Tibial nerve (tissue), 4 donors: Measurements from ENCODE around the gene LZTFL1. TPM values are rescaled to one million over a fixed set of nuclear protein-coding genes. Genes with fewer than 3 reads are reported as not detected.

Experiments used
- DNase-seq, 2 donors: peaks; one replicate each; pipeline ENCODE4 v3.0.0-alpha.2; 2019; ENCODE audit warnings: low spot score in 2 of 2
- H3K27ac ChIP-seq, 4 donors: fragments of 200-600 bp; sonication (generic) in 3 of 4; one replicate each; pipeline ENCODE4 v1.5.1; 2017 to 2019; ENCODE audit warnings: mild to moderate bottlenecking in 1 of 4
- H3K27me3 ChIP-seq, 2 donors: fragments of 200-600 bp; sonication (generic) in 1 of 2; one replicate each; pipeline versions ENCODE4 v1.5.1 to v1.6.0; 2017 to 2019
- H3K36me3 ChIP-seq, 3 donors: fragments of 200-600 bp; sonication (generic); one replicate each; pipeline ENCODE4 v1.5.1; 2018 to 2019
- H3K4me1 ChIP-seq, 4 donors: fragments of 200-600 bp; sonication (generic) in 3 of 4; one replicate each; pipeline ENCODE4 v1.5.1; 2017 to 2019
- H3K4me3 ChIP-seq, 4 donors: fragments of 200-600 bp; sonication (generic) in 3 of 4; one replicate each; pipeline ENCODE4 v1.5.1; 2017 to 2019; ENCODE audit warnings: mild to moderate bottlenecking in 1 of 4, moderate library complexity in 1 of 4
- H3K9me3 ChIP-seq, 4 donors: fragments of 200-600 bp; sonication (generic) in 3 of 4; one replicate each; pipeline ENCODE4 v1.5.1; 2017 to 2019
- CTCF ChIP-seq, 5 experiments: fragments of 200-600 bp in 3 of 5; fragments of 450-650 bp in 2 of 5; sonication (generic) in 3 of 5; IDR thresholded peaks; one replicate each; pipeline ENCODE4 v1.5.1; 2016 to 2019; ENCODE audit warnings: antibody characterized with exemption in 5 of 5, mild to moderate bottlenecking in 3 of 5, moderate library complexity in 2 of 5
- EP300 ChIP-seq, 2 donors: sonication (generic); formaldehyde crosslinking; IDR thresholded peaks; one replicate each; pipeline ENCODE4 v1.6.1; 2017; ENCODE audit warnings: antibody characterized with exemption in 2 of 2, mild to moderate bottlenecking in 1 of 2
- POLR2A ChIP-seq, 2 donors: fragments of 450-650 bp; IDR thresholded peaks; one replicate each; pipeline ENCODE4 v1.6.1; 2017; ENCODE audit warnings: antibody characterized with exemption in 2 of 2, mild to moderate bottlenecking in 2 of 2, moderate library complexity in 2 of 2
- WGBS, 2 donors: methylation state at CpG; one replicate each; pipeline ENCODE4 v1.1.5; 2018; 5-methylcytosine and 5-hydroxymethylcytosine counted together
- total RNA-seq, 4 donors: library from RNA; depleted of rRNA; stranded (reverse); fragments of >200 nt; gene quantifications; one replicate each; pipeline ENCODE4 v1.1.0, GENCODE V29; 2016

The LZTFL1 gene
- total RNA-seq, 4 donors from 2014 or later: 12.6 to 32.2 (median 21.3) TPM

GRCh38 chr3:45776611-45777010 lies 65.3 kb downstream of the LZTFL1 start:
- Histone ChIP-seq H3K4me3 (no peak overlapping the region), H3K9me3 (no peaks in the 10 kb centered on the region), H3K27ac (no peak overlapping the region), H3K27me3 (no peaks in the 10 kb centered on the region), H3K36me3 (no peaks in the 10 kb centered on the region), H3K4me1 (no peaks in the 10 kb centered on the region)
- DNase-seq: no peak
- 65 to 73% methylated on average over 8 of the region's 8 CpGs for WGBS, 2 donors
- TF ChIP-seq EP300 (IDR thresholded peaks at IDR 0.05) (no peak), CTCF (IDR thresholded peaks at IDR 0.05) (no peak), POLR2A (IDR thresholded peaks at IDR 0.05) (no peak)

DNA sequence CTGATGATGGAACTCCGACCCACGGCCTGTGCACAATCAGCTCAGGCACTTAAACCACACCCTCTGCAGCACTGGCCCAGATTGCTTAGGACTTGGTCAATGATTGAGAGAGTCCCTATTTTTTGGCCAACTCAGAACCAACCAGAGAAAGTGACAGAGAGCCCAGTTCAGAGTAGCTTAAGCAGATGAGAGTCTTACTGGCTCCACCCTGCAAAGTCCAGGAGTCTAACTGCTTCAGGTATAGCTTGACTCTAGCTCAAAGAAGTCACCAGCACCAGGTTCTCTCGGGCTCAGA lies 65.7 kb downstream of the LZTFL1 start:
- WGBS, 2 donors: 63 to 100% methylated on average over 1 to 3 of the region's 3 CpGs
- Histone ChIP-seq H3K27me3 (no peaks in the 10 kb centered on the region), H3K4me3 (no peak overlapping the region), H3K9me3 (no peaks in the 10 kb centered on the region), H3K36me3 (no peaks in the 10 kb centered on the region), H3K27ac (no peak overlapping the region), H3K4me1 (no peaks in the 10 kb centered on the region)
- DNase-seq: no peak
- TF ChIP-seq POLR2A (IDR thresholded peaks at IDR 0.05) (no peak), CTCF (IDR thresholded peaks at IDR 0.05) (no peak), EP300 (IDR thresholded peaks at IDR 0.05) (no peak)

DNA sequence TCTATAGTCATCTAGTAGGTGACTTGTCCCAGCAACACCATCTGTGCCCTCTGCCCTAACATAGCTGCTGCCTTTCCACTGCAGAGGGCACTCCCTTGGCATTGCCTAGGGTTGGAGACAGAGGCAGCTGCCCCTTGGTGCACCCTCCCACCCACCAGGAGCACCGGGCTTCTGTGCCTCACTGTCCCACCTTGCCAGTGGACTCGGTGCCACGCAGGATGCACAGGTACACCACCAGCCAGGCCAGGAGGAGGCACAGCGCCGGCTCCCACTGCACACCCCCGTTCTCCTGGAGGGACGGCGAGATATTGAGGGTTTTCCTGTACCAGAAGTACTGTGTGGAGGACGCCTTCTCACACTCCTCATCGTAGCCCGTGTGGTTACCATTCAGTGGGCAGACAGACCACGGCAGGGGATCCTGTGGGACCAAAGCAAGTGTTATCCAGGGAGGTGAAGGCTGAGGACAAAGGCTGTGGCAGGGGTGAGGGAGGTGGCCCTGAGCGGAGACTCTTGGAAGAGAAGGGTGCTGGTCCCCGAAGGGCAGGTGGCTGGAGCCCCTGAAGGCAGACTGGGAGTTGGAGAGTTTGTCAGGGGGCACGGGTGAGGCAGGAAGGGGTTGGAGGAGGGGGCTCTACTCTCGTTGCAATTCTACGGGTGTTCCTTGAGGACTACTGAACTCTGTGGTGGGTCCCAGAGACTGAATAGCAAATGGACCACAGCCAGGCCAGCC lies 66.2 kb downstream of the LZTFL1 start:
- WGBS, 2 donors: 78 to 89% methylated on average over 15 to 17 of the region's 17 CpGs

DNA sequence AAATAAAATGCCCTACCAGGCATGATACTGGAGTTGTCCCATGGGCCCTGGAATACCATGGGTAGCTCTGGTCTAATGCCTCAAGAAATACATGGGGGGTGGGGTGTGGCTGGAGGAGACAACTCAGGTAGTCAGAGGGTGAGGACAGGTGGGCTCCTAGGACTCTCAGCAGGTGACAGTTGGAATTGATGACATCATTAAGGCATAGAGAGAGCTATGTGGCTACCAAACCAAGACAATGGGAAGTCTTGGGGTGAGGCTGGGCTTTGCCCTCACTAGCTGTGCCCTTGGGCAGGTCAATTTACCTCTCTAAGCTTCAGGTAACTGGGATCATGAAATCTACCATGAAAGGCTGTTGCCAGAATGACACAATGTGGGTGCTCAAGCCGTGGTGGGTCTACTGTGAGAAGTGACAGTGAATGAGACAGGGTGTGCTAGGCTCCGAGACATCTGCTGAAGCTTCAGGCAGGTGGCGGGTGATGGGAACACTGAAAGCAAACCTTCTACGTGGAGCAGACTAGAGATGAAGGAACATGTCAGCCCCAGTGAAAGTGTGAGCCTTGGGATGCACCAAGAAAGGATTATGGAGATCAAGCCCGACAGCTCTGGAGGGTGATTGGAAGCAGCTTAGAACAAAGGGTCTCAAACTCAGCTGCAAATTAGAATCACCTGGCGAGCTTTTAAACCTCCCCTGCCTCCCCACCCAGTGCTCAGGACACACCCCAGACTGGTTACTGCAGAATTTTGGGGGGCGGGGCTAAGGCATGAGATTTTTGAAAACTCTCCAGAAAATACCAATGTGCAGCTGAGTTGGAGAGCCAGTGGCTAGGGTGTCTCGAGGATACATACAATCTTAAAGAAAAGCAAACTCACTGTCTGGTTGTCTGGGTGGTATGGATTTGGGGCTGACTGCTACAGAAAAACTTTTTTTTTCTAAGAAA lies 67.1 kb downstream of the LZTFL1 start:
- TF ChIP-seq EP300 (IDR thresholded peaks at IDR 0.05): no peak
- no peak for TF ChIP-seq CTCF (IDR thresholded peaks at IDR 0.05)
- no peak for TF ChIP-seq POLR2A (IDR thresholded peaks at IDR 0.05)
- WGBS, 2 donors: 73 to 75% methylated on average over 8 of the region's 8 CpGs
- H3K36me3 ChIP-seq: no peaks in the 10 kb centered on the region
- DNase-seq: no peak
- no peaks in the 10 kb centered on the region for H3K4me1 ChIP-seq
- no peak overlapping the region for H3K27ac ChIP-seq
- H3K4me3 ChIP-seq: no peak overlapping the region
- no peaks in the 10 kb centered on the region for H3K27me3 ChIP-seq
- H3K9me3 ChIP-seq: no peaks in the 10 kb centered on the region

More for the DNA sequence above, 66.2 kb downstream of the LZTFL1 start:
- Histone ChIP-seq H3K9me3 (no peaks in the 10 kb centered on the region), H3K4me1 (no peaks in the 10 kb centered on the region), H3K27ac (no peak overlapping the region), H3K36me3 (no peaks in the 10 kb centered on the region), H3K27me3 (no peaks in the 10 kb centered on the region), H3K4me3 (no peak overlapping the region)
- no peak for DNase-seq
- TF ChIP-seq EP300 (IDR thresholded peaks at IDR 0.05) (no peak), CTCF (IDR thresholded peaks at IDR 0.05) (no peak), POLR2A (IDR thresholded peaks at IDR 0.05) (no peak)
